BJ (cell line): ENCODE data around the gene PADI2. TPM values are rescaled to one million over a fixed set of nuclear protein-coding genes. Genes with fewer than 3 reads are reported as not detected.

ENCODE experiments used
- CTCF ChIA-PET: fragments of 350-600 bp; formaldehyde crosslinking; extraction: SDS; loops from one replicate; lab custom pipeline; 2021; ENCODE audit warnings: antibody characterized with exemption, inconsistent platforms; lab: Yijun Ruan, JAX
- POLR2A ChIA-PET: fragments of 300-600 bp; sonication (Branson Sonifier 250); formaldehyde crosslinking; extraction: SDS; loops from one replicate; lab custom pipeline; 2021; ENCODE audit warnings: antibody characterized with exemption; lab: Charles Lee
- DNase-seq: peaks from one replicate; pipeline ENCODE4 v3.0.0-alpha.2; 2011; ENCODE audit warnings: low read depth
- H3K27me3 ChIP-seq: 2 replicates; pipeline ENCODE4 v1.6.0; 2011; ENCODE audit warnings: low read length; ENCODE audit not compliant: control insufficient read depth, insufficient read depth
- H3K36me3 ChIP-seq: 2 replicates; pipeline ENCODE4 v1.5.1; 2011; ENCODE audit warnings: low read length; ENCODE audit not compliant: control insufficient read depth, insufficient read depth
- H3K4me3 ChIP-seq: 2 replicates; pipeline ENCODE4 v1.5.1; 2011; ENCODE audit warnings: low read depth, mild to moderate bottlenecking, control low read depth, low read length
- polyA plus RNA-seq: library from polyadenylated mRNA; depleted of rRNA; stranded (reverse); fragments of >200 nt; gene quantifications from 2 replicates; pipeline ENCODE4 v1.2.3, GENCODE V29; 2011
- TF ChIP-seq, protein P1 (sequence below): IDR thresholded peaks from 2 replicates; pipeline ENCODE4 v1.5.1; 2011; ENCODE audit warnings: low read depth, mild to moderate bottlenecking, control low read depth, inconsistent platforms, low read length, moderate library complexity; ENCODE audit not compliant: insufficient read depth

PADI2 gene
- polyA plus RNA-seq, 1 experiment = 0.15 TPM

DNA sequence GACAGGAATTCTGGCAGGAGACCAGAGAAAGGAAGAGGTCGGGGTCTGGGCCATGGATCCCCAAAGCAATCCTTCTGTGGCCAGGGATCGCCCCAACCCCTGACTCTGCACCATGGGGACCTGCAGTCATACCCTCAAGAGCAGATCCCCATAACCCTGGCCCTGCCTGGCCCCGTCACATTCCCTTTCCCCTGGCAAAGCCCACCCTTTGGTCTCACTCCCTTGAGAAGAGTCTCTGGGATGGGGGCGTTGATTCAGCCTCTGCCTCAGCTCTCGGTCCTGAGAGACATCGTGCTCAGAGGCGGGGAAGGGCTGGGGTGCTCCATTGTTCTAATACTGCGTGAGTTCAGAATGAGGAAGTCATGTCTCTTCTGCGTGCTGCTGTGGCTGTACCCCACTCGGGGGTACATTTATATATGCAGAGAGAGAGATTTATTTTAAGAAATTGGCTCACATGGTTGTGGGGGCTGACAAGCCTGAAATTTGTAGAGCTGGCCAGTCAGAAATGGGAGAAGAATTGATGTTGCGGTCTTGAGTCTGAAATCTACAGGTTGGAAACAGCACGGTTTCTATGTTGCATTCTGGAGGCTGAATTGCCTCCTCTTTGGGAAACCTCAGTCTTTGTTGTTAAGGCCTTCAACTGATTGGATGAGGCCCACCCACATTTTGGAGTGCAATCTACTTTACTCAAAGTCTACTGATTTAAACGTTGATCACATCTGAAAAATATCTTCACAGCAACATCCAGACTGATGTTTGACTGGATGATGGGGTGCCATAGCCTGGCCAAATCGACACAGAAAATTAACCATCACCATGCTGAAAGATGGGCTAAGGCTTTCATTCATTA is 4.2 kb upstream of the PADI2 start:
- H3K27me3 ChIP-seq = peaks cover 7% of the 10 kb centered on the region
- TF ChIP-seq, protein P1, sequence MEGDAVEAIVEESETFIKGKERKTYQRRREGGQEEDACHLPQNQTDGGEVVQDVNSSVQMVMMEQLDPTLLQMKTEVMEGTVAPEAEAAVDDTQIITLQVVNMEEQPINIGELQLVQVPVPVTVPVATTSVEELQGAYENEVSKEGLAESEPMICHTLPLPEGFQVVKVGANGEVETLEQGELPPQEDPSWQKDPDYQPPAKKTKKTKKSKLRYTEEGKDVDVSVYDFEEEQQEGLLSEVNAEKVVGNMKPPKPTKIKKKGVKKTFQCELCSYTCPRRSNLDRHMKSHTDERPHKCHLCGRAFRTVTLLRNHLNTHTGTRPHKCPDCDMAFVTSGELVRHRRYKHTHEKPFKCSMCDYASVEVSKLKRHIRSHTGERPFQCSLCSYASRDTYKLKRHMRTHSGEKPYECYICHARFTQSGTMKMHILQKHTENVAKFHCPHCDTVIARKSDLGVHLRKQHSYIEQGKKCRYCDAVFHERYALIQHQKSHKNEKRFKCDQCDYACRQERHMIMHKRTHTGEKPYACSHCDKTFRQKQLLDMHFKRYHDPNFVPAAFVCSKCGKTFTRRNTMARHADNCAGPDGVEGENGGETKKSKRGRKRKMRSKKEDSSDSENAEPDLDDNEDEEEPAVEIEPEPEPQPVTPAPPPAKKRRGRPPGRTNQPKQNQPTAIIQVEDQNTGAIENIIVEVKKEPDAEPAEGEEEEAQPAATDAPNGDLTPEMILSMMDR = no peak

DNA sequence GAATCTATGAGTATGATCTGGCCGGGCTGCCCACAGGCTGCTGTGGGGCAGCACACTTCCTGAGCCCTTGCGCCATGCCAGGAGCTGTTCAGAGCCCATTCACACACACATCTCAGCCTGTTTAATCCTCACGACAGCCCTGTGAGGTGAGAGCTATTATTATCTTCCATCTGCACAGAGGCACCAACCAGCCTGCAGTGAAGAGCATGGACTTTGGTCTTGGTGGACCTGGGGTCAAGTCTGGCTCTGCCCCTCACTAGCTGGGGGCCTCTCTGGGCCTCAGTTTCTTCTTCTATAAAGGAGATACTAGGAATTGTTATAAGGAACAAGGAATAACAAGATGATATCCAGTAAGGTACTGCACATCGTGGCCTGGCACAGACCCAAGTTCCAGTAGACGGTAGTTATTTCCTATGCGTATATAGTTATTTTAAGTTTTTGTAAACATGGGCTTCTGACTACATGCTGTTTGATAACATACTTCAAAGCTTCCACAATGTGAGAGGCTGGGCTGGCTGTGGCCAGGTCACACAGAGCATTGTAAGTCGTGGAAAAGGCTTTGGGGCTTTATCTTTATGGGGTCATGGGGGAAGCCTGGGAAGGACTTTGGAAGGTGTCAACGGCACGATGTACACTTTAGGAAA is 3.4 kb upstream of the PADI2 start:
- DNase-seq = no peak
- ChIA-PET CTCF (interaction anchor here (0.8 to 16.8 kb wide), 6 partner anchors 62 to 283 kb away, joined by 3 to 347 read pairs (median 4); no protein-coding TSS in a partner anchor), POLR2A (no interaction called here)
- H3K27me3 ChIP-seq = peaks cover 14% of the 10 kb centered on the region
- TF ChIP-seq, protein P1 = no peak
- no peak overlapping the region for H3K4me3 ChIP-seq
- H3K36me3 ChIP-seq = no peaks in the 10 kb centered on the region

More for the DNA sequence above, 4.2 kb upstream of the PADI2 start:
- Histone ChIP-seq H3K4me3 (no peak overlapping the region), H3K36me3 (no peaks in the 10 kb centered on the region)
- ChIA-PET POLR2A (no interaction called here), CTCF (interaction anchor here (0.7 to 16.8 kb wide), 6 partner anchors 12 to 215 kb away, joined by 3 to 347 read pairs (median 12); no protein-coding TSS in a partner anchor)
- DNase-seq = no peak

DNA sequence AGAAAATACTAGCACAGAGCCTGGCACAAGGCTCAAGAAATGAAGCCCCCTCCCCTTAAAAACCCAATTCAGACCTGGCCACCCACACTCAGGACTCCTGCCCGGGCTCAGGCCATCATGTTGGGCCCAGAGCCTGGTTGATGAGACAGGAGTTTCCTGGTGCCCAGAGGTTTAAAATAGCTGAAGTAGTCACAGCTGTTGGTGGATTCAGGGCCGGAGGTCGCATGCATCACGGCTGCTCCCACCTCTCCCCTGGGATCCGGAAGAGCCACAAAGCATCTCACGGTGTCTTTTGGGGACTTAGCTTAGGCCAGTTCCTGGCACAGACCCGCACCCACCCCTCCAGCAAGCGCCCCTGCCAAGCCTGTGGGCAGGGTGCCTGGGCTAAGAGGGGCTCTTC is 2.6 kb upstream of the PADI2 start:
- TF ChIP-seq, protein P1 = no peak
- ChIA-PET POLR2A (no interaction called here), CTCF (interaction anchor here (1.1 to 16.8 kb wide), 5 partner anchors 62 to 284 kb away, joined by 3 to 347 read pairs (median 4); no protein-coding TSS in a partner anchor)
- peaks cover 18% of the 10 kb centered on the region for H3K27me3 ChIP-seq
- DNase-seq = no peak
- no peak overlapping the region for H3K4me3 ChIP-seq
- H3K36me3 ChIP-seq = no peaks in the 10 kb centered on the region

DNA sequence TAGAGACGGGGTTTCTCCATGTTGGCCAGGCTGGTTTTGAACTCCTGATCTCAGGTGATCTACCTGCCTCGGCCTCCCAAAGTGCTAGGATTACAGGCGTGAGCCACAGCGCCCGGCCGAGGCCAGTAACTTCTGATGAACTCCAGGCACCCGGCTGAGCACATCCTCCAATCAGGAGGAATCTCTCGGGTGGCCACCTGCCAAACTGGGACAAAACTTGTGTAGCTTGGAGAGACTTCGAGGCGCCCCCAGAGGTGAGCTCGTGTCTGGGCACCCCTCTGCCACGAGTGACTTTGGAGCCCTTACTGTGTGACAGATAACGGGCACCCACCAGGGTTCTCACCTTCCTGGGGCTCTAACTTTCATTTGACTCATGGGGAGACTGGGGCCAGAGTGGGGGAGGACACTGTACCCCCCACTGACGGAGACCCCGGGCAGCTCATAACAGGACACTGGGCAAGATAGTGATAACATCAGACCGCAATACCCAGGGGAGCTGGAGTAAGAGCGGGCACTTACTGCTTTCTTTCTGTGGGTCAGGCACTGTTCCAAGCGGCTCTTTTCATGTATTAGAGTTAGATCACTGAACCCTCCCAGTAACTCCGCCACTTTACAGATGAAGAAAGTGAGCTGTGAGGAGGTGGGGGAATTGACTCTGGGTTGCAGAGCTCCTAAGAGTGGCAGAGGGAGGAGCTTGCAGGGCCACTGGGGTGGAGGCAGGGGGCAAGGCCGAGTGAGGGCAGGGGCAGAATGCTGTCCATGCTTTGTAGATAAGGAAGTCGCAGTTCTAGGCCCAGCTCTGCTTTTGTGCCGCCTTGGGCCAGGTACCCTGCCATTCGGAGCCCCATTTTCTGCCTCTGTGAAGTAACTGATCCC is 1.9 kb upstream of the PADI2 start:
- H3K4me3 ChIP-seq = no peak overlapping the region
- no peak for DNase-seq
- POLR2A ChIA-PET = no interaction called here
- peaks cover 23% of the 10 kb centered on the region for H3K27me3 ChIP-seq
- no peaks in the 10 kb centered on the region for H3K36me3 ChIP-seq
- CTCF ChIA-PET = interaction anchor here (0.7 to 16.8 kb wide), 6 partner anchors 15 to 284 kb away, joined by 3 to 347 read pairs (median 4); no protein-coding TSS in a partner anchor
- TF ChIP-seq, protein P1 = no peak
